Epithelial cell of esophagus (primary cell): ENCODE data around the gene C1QTNF7.

Experiments
- DNase-seq: peaks from one replicate; pipeline ENCODE4 v3.0.0; 2010; ENCODE audit warnings: low read depth
- H3K4me3 ChIP-seq: 2 replicates; pipeline ENCODE4 v1.5.1; 2011; ENCODE audit warnings: mild to moderate bottlenecking, low read length, control low read depth
- CTCF ChIP-seq: IDR thresholded peaks from 2 replicates; pipeline ENCODE4 v1.5.1; 2011; ENCODE audit warnings: low read depth, mild to moderate bottlenecking, low read length, control low read depth, inconsistent platforms; ENCODE audit not compliant: insufficient read depth; ENCODE audit errors: missing control alignments

C1QTNF7 gene

GRCh38 chr4:15427701-15428100 lies at the start of gene C1QTNF7:
C1QTNF7 (plus strand) TSS chr4:15428033; CDS start chr4:15435744, 7,711 bp downstream.
- TF ChIP-seq CTCF: no peak
- DNase-seq: no peak
- H3K4me3 ChIP-seq: no peak within 1 kb of the TSS

GRCh38 chr4:15378062-15378461 lies 49.8 kb upstream of the C1QTNF7 start:
- TF ChIP-seq CTCF: no peak
- DNase-seq: peak; percentile 82
- H3K4me3 ChIP-seq: no peak overlapping the region

- TF ChIP-seq CTCF: no peak
- DNase-seq: no peak
- H3K4me3 ChIP-seq: no peak overlapping the region
Measured at GRCh38 chr4:15378493-15378892, 49.3 kb upstream of the C1QTNF7 start.

GRCh38 chr4:15381806-15382338 lies 46.0 kb upstream of the C1QTNF7 start:
- no peak for DNase-seq
- H3K4me3 ChIP-seq: no peak overlapping the region
- TF ChIP-seq CTCF: no peak

- TF ChIP-seq CTCF: no peak
- DNase-seq: no peak
- H3K4me3 ChIP-seq: no peak overlapping the region
Measured at GRCh38 chr4:15382669-15383273, 45.1 kb upstream of the C1QTNF7 start.

GRCh38 chr4:15385515-15385914 lies 42.3 kb upstream of the C1QTNF7 start:
- H3K4me3 ChIP-seq: no peak overlapping the region
- no peak for DNase-seq
- no peak for TF ChIP-seq CTCF

- no peak overlapping the region for H3K4me3 ChIP-seq
- TF ChIP-seq CTCF: no peak
- no peak for DNase-seq
Measured at GRCh38 chr4:15385928-15386327, 41.9 kb upstream of the C1QTNF7 start.
